Astrocyte of the spinal cord (primary cell): ENCODE measurements around the gene SYT7.

ENCODE experiments used
- DNase-seq: peaks from one replicate; pipeline ENCODE4 v3.0.0; 2011; ENCODE audit warnings: low read depth, low spot score
- H3K4me3 ChIP-seq: 2 replicates; pipeline ENCODE4 v1.5.1; 2011; ENCODE audit warnings: low read depth, mild to moderate bottlenecking, low read length, moderate library complexity
- in situ Hi-C: cut with HindIII; loops from 2 replicates; pipeline ENCODE4 v1.10.0; 2017; ENCODE audit warnings: low sequenced_read_pairs
- TF ChIP-seq, protein P1 (sequence below): IDR thresholded peaks from 2 replicates; pipeline ENCODE4 v1.5.1; 2012; ENCODE audit warnings: low read depth, mild to moderate bottlenecking, low read length, inconsistent platforms

The SYT7 gene

DNA sequence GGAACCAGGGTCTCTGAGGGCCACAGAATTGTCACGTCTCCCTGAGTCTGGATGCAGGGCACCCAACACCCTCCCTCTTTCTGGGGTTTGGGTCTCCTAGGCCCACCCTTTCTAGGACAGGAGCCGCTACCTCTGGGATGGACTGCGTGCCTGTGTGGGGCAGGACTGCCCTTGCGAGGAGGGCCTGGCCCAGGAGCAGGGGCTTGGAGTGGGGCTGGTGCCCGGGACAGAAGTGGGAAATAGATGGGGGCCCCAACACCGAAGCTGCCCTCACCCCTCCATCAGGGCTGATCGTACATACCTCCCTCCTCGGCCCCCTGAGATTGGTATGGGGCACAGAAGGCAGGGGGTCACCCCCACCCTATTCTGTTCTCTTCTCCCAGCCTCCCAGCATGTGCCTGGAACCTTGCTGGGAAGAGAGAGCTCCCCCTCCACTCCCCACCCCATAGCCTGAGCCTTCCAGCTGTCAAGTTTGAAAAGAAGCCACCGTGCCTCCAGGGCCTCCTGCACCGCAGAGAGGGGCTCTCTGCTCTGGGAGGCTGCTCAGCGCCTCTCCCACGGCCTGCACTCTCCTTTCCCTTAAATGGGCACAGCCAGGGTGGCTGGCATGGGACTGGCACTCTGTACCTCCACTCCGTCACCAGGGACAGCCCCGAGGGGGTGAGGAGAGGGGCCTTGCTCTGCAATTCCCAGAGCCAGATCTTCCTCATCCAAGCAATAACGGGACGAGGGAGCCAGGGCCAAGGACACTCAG lies 70.5 kb downstream of the SYT7 start:
- TF ChIP-seq, protein P1, sequence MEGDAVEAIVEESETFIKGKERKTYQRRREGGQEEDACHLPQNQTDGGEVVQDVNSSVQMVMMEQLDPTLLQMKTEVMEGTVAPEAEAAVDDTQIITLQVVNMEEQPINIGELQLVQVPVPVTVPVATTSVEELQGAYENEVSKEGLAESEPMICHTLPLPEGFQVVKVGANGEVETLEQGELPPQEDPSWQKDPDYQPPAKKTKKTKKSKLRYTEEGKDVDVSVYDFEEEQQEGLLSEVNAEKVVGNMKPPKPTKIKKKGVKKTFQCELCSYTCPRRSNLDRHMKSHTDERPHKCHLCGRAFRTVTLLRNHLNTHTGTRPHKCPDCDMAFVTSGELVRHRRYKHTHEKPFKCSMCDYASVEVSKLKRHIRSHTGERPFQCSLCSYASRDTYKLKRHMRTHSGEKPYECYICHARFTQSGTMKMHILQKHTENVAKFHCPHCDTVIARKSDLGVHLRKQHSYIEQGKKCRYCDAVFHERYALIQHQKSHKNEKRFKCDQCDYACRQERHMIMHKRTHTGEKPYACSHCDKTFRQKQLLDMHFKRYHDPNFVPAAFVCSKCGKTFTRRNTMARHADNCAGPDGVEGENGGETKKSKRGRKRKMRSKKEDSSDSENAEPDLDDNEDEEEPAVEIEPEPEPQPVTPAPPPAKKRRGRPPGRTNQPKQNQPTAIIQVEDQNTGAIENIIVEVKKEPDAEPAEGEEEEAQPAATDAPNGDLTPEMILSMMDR = no peak
- in situ Hi-C loops = no loop called here
- no peak overlapping the region for H3K4me3 ChIP-seq

DNA sequence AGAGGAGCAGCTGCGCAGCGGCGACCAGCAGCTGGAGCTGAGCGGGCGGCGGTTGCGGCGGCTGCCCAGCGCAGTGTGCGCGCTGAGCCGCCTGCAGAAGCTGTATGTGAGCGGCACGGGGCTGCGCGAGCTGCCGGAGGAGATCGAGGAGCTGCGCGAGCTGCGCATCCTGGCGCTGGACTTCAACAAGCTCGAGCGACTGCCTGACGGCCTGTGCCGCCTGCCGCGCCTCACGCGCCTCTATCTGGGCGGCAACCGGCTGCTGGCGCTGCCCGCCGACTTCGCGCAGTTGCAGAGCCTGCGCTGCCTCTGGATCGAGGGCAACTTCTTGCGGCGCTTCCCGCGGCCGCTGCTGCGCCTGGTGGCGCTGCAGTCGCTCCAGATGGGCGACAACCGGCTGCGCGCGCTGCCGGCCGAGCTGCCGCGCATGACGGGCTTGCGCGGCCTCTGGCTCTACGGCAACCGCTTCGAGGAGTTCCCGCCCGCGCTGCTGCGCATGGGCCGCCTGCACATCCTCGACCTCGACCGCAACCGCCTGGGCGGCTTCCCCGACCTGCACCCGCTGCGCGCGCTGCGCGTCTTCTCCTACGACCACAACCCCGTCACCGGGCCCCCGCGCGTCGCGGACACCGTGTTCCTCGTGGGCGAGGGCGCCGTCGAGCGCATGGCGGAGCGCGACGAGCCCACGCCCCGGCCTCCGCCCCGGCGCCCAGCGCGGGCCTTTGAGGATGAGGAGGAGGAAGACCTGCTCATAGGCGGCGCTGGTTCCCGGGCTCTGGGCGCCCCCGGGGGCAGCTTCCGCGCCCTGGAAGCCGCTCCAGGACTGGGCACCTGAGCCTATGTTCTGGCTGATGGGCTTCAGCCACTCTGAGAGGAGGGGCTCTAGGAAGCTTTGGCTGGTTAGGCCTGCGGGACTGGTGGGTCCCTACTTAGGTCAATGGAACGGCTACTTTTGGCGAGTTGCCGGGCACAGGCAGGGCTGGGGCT lies 71.5 kb downstream of the SYT7 start:
- in situ Hi-C loops = no loop called here
- peak; percentile 59 for DNase-seq
- no peak overlapping the region for H3K4me3 ChIP-seq
- TF ChIP-seq, protein P1 = peak; percentile 19

More for the DNA sequence above, 70.5 kb downstream of the SYT7 start:
- DNase-seq = no peak

DNA sequence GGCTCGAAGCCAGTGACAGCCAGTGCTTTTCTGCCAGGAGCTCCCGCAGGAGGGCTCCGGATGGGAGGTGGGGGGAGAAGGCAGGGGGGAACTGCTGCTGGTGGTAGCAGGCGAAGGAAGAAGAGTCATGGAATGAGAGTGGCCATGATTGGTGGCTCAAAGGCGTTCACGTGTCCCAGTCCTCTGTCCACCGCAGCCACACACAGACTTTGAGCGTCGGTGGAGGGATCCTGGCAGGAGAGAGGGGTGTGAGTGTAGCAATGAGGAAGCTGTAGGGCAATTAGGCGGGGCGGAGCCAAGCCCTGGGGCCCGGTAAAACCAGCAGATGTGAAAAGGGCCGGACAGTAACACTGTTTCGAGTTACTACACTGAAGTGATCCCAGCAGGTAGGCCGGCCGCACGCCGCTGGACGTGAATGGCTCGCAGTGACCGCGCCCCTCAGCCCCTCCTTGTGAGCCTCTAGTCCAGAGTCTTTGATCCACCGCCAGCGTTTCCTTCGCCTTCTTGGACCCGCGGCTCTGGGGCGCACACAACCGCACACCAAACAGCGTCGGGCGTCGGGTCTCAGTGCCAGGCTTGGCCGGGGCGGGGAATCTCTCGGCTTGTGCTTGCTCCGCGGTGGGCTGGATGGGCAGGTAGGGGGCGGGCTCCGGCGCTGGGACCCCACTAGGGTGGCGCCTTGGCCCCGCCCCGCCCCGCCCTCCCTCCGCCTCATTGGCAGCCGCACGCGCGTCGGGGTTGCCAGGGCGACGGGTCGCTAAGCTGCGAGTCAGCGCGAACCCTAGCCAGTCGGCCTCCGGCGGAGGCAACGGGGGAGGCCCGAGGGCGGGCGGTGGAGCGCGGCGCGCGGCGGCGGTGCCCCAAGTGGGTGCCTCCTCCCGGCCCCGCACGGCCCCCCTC lies 72.7 kb downstream of the SYT7 start, which contains the start of gene LRRC10B:
TSS of gene LRRC10B (plus strand) at position 788 of the 900 bp plus-strand sequence. CDS start 250 bp downstream, outside the sequence.
- no peak within 1 kb of the TSS for H3K4me3 ChIP-seq
- TF ChIP-seq, protein P1 = no peak
- in situ Hi-C loops = no loop called here
- DNase-seq = no peak

DNA sequence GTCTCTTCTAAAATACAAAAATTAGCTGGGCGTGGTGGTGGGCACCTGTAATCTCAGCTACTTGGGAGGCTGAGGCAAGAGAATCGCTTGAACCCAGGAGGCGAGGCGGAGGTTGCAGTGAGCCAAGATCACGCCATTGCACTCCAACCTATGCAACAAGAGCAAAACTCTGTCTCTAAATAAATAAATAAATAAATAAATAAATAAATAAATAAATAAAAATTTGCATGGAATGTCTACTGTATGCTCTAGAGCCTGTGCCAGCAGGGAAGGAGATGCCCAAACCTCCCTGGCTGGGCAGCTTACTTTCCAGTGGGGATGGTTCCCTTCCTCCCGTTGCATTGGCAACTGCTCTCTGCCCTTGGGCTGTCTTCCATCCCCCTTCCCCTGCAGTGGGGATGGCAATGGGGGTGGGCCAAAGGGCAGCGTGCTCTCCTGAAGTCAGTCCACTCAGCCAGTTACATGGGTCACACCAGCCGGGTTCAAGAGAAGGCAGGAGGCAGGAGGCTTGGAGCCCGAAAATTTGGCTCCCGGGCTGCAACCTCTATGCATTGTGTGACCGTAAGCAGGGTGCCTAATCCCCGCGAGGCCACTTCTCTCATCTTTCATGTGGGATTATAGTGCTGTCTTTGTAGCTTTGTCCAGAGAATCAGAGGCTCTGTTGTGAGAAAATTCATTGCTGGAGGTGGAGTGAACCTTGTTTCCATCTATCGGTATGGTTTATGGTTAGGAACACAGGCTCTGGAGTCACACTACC lies 73.7 kb downstream of the SYT7 start:
- no peak overlapping the region for H3K4me3 ChIP-seq
- TF ChIP-seq, protein P1 = no peak
- DNase-seq = no peak
- in situ Hi-C loops = no loop called here

DNA sequence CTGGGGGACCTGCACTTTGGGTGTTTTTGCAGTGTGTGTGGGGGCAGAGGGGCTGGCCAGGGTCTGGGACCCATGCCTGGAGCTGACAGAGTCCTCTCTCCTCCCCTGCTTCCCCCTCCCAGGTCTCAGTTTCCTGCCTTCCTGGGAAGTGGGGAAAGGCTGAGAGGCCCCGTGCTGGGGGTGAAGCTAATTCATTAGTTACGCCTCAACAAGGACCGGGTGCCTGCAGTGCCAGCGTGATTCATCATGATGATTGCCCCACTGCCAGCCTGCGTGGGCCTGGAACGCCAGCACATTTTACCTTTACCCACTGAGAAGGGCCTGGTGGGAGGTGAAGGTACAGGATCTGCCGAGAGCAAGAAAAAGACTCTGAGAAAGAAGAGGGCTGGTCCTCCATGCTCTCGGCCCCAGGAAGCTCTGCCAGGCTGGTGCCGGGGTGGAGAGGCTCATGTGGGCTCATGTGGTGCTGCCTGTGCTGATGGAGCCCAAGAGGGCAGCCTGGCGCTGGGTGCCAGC lies 75.2 kb downstream of the SYT7 start:
- TF ChIP-seq, protein P1 = no peak
- DNase-seq = no peak
- in situ Hi-C loops = no loop called here
- no peak overlapping the region for H3K4me3 ChIP-seq
